GM18867 (cell line): Measurements from ENCODE around the gene ASB1.

Experiments used
- ATAC-seq: cut with Tn5 transposase; IDR thresholded peaks from one replicate; pipeline ENCODE4 v1.9.1; 2021; ENCODE audit warnings: mild to moderate bottlenecking, moderate library complexity; ENCODE audit not compliant: unreplicated experiment

ASB1 gene

DNA sequence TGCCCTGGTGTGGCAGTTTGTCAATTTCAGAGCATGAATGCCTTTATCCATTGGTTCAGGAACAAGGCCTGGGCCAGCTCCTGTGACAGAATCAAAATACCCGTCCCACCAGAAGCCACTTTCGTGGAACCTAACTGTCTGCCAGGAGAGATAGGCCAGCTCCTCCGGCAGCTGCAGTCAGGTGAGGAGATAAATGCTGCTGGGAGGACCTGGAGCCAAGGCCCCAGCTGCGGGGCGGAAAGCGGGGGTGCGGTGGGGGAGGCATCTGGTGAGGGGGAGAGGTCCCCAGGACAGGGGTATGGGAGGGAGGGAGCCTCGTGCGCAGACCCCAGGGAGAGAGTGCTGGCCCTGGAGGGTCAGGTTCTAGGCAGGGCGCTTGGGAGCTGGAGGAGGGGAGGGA, 4.4 kb upstream of the ASB1 start:
- no peak for ATAC-seq

DNA sequence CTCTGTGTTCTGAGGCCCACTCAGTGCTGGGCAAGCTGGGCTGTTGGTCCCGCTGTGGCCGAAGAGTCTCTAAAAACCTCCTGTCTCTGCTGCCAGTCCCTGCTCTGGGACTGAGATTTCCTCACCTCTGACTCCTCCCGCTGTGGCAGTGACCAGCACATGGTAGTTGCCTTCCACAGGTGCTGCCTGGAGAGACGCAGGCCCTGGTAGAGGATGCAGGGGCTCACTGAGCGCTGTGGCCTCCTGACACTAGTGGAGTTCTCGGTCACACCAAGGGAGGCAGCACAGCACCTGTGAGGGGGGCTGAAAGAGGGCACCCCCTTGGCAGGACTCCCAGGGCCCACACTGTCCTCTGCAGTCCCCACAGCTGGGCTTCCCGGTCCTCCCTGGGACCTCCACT, 3.8 kb upstream of the ASB1 start:
- ATAC-seq, result no peak

DNA sequence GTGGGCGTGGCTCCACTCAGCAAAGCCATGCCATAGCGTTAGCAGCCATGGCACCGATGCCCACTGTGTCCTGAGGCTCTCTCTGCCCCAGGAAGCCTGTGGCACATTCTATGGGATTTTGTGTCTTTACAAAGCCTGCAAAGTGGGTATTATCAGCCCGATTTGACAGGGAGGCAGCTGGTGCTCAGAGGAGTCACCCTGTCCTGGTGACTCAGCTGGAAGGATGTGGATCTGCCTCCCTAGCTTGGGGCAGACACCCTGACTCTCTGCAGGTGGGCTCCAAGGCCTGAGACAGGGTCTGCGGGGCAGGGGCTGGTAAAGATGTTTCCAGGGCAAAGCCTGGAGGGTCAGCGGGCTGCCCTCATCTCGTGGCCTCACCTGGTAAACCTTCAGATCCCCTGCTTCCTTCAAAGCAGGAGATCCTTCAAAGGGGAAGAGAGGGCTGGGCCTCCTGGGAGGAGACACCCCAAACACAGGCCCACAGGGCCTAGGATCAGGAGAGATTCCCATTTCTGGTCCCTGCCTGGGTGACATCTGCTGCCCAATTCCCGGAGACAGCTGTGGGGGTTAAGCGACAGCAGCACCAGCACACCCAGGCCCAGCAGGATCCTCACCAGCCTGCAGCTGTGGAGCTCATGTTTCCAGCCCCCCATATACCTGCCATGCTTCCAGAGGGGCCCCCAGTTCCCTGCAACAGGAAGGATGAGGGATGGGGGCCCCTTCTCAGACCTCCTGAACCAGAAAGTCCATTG, 3.0 kb upstream of the ASB1 start:
- no peak for ATAC-seq

DNA sequence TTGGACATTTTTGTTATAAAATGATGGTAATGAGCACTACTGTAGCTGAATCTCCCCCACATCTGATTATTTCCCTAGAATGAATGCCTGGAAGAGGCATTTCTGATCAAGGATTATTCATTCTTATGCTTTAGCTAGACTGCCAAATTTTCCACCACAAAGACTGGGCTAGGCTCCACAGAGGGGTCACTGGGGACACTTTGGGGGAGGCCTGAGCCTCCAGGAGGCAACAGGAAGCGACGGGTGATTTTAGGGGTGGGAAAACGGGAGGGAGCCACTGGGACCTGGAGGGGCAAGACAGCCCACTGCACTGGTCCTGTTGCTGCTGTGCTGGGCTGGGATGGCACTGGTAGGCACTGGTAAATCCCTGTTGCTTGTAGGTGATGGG, 2.4 kb upstream of the ASB1 start:
- no peak for ATAC-seq

DNA sequence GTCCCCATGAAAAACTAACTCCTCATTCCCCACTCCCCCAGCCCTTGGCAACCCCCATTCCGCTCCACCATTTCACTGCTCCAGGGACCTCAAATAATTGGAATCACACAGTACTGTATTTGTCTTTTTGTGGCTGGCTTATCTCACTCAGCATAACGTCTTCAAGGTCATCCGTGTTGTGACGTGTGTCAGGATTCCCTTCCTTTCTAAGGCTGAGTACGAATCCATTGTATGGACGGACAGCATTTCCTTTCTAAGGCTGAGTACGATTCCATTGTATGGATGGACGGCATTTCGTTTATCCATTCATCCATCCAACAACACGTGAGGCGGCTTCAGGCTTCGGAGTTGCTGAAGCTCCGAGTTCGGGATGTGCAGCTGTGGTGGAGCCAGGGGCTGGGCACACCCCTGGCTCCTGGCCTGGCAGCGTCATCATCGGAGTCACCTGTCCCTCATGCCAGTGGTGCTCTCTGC, 1.2 kb upstream of the ASB1 start:
- no peak for ATAC-seq

DNA sequence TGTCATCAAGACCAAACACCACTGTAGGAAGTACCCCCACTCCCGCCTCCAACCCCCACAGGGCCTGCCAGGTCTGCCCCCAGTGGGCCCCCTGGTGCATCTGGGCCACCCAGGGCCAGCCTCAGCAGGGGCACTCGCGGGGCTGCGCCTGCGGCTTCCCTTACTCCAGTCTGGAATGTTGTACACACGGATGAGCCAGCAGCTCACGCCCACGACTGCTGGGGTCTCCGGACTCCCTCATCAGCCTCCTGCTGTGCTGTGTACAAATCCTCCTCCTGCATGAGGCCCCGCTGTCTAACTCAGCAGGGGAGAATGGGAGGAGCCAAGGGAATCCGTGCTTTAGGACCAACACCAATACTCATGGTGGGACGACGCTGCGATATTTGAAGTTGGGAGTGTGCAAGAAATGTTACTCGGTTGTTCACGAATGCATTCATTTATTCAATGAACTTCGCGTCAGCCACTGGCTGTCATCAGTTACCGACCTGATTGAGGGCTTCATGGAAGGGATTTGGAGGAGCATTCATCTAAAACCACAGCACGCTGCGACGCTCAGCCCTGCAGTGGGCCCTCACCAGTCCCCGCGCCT, 654 bp upstream of the ASB1 start:
- ATAC-seq, result peak; percentile 11

DNA sequence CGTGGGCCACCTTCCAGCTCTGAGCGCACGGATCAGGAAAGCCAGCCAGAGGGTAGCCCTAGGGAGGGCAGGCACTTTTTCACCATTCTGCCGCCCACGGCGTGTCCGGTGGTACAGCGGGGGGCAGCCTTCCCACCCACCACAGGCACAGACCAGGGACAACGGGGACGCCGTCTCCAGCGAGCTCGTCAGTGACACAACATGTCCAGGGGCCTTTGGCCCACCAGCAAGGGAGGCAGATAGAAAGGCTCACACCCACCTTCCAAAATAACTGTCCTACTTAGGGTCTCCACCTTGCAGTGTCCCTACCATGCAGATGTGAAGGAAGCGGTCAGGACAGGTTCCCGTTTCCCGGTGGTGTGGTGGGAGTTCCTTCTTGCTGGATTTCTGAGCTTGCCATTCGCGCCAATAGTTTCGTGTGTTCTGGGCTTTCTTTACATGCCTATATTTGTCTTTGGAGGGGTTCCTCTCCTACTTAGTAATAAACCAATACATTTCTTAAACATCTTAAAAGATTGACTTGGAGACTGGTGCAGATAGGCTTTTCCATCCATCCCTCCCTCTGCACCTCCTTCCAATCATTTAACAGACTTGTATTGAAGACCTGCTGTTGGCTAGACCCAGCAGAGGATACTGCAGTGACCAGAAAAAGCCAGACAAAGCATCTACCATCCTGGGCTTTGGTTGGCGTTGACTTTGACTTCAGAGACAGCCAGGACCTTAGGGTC, 872 bp downstream of the ASB1 start:
- ATAC-seq, result no peak

DNA sequence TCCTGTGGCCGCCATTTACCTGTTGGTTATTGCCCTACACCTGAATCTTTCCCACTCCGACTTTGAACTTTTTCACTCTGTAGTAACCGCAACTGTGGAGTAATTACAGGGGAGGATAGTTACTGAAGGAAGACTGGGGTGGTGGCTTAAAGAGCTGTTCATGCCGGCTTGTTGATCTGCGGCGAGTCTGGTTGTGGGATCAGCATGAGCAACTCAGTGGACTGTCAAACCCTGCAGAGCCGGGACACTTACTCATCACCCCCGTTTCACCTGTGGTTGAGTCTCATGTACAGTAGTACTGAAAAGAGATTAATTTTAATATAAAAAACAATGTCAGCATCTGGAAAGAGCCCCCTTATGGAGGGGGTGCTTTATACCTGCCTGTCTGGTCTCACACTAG, 2.1 kb downstream of the ASB1 start:
- ATAC-seq, result no peak

DNA sequence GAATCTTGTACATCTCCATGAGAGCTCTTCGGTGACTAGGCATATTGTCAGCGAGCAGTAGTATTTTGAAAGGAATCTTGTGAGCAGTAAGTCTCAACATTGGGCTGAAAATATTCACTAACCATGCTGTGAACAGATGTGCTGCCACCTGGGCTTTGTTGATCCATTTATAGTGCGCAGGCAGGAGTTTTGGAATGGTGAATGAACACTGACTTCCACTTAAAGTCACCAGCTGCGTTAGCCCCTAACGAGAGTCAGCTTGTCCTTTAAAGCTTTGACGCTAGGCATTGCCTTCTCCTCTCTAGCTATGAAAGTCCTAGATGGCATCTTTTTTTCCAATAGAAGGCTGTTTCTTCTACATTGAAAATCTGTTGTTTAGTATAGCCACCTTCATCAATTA, 4.1 kb downstream of the ASB1 start:
- no peak for ATAC-seq

DNA sequence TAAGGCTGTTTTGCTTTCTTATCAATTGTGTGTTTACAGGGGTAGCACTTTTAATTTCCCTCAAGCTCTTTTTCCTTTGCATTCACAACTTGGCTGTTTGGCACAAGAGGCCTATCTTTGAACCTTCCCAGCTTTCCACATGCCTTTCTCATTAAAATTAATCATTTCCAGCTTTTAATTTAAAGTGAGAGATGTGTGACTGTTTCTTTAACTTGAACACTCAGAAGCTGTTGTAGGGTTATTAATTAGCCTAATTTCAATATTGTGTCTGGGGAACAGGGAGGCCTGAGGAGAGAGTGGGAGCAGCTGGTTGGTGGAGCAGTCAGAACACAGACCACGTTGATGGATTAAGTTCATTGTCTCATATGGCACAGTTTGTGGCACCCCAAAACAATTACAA, 4.7 kb downstream of the ASB1 start:
- ATAC-seq, result no peak

DNA sequence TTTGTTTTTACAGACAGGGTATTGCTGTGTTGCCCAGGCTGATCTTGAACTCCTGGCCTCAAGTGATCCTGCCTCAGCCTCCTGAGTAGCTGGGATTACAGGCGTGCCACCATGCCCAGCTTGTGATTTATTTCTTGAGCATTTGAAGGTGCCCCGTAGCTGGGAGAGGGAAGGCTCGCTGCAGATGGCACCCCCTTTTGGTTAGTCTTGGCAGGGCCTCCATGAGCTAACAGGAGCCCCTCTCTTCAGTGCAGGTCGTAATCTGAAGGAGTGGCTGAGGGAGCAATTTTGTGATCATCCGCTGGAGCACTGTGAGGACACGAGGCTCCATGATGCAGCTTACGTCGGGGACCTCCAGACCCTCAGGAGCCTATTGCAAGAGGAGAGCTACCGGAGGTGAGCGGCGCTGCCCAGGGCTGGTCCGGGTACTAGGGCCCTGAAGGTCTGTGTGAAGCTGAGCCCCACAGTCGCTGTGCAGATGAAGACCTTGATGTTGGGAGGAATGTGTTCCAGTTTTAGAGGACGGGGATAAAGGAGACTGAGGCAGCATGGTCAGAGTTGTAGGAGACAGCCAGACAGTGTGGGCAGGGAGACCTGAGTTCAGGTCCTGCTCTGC, 6.7 kb downstream of the ASB1 start:
- no peak for ATAC-seq

DNA sequence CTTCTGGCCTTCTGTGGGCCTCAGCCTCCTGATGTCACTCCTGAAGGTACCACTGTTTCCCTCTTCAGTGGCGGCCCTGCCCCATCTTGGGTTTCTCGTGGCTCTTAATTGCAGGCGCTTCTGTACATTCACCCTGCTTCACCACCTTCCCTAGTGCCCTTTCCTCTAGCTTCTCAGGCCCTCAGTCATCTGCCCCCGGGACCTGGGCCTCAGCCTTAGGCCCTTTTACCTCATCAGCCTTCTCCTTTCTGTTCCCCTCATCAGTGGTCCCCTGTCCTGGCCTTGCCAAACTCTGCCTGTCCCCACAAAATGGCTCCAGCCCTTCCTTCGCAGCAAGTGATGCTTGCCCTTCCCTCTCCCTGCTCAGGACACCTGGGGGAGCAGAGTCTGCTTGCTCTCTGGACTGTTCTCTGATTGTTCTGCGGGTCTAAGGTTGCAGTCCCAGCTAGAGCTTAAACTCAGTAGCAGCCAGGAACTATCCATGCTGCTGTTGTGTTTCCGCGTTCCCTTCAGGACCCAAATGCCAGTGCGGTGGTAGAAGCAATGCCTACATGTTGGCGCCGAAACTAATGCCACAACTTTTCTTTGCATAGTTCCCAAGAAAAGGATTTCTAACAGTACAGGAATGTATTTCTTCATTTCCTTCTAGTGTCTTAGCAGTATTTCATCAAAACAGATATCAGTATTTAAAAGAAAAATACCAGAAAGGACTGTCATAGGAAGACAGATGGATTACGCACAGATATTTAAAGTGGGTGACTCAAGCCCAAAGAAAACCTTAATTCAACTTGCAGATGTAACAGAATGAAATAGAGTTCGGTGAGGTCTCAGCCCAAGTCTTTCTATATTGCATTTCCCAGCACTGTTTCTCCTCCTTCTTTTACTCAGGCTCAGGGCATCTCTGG, 7.5 kb downstream of the ASB1 start:
- ATAC-seq, result no peak

DNA sequence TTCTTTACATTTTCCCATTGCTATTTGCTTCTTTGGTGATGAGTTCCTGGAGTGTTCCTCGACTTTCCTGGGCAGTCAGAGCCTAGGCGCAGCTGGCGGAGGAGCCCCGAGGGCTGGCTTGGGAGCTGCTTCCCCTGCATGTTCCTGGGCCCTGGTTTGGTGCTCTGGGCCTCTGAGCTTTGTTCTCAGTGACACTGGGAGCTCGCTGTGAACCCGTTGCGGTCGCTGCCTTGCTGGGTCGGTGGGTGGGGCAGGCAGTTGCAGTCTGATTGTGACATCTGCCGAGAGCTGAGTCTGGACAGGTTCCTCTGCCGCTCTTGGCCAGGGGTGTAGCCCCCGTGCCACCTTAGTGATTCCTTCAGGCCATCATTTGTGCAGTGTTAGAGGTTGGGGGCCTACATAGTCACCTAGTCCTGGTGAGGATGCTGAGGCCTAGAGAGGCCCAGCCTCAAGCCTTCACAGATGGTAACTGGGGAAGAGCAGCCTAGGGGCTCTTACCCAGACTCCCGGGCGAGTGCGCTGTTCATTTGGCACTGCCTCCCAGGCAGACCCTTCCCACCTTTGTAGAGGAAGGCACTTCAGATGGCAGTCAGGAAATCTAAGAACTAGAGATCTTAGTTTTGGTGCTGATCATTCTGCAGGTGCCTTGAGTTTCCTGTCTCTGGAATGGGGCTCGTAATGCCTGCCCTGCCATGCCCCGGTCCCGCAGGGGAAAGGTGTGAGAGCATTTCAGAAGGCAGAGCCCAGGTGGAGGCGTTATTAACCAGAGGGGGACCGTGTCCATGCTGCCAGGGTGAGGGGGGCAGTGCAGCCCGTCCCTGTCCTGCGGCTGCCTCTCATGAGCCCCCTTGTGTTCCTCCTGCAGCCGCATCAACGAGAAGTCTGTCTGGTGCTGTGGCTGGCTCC, 8.4 kb downstream of the ASB1 start:
- no peak for ATAC-seq

DNA sequence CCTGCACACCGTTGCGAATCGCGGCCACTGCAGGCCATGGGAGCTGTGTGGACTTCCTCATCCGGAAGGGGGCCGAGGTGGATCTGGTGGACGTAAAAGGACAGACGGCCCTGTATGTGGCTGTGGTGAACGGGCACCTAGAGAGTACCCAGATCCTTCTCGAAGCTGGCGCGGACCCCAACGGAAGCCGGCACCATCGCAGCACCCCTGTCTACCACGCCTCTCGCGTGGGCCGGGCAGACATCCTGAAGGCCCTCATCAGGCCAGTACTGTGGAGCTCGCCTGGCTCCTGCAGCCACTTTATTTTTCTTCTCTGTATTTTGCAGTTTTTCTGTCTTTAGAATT, 9.0 kb downstream of the ASB1 start:
- no peak for ATAC-seq

DNA sequence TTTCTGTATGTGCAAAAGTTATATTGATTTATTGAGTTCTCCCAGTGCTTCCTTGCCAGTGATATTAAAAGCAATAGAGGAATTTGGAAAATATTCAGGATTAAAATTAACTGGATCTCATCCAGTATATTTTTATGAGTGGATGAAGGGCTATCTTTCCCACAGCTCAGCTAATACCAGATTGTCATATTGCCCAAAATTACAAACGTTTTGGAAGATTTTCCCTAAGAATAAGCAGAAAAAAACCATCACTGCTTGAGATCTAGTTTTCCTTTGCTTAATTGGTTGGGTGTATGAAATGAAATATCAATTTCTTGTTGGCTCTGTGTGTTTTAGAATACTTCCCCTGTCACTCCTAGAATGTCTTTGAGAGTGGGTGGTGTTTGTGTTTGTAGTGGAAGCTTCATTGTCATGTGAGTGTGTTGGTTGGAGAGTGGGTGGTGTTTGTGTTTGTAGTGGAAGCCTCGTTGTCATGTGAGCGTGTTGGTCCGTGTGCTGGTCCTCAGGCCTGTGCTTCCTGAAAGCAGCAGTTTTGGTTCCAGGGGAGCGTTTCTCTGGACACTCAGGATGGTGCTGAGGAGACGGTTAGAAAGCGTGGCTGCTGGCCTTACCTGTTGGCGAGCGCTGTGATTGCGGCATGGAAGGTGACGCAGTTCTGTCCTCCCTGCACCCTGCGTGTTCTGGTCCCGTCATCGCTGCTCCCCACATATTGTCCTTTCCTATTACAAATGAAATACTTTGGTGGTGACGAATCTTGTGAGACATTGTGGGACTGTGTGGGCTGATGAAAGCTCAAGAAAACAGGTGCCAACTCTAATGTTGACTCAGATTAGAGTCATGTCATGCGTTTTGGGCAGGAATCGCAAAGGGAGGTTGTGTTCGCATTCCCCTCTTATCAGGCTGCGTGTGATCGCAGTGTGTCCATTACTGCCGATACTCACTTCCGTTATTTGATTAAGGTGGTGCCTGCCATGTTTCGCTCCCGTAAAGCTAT, 12.4 kb downstream of the ASB1 start:
- ATAC-seq, result no peak

DNA sequence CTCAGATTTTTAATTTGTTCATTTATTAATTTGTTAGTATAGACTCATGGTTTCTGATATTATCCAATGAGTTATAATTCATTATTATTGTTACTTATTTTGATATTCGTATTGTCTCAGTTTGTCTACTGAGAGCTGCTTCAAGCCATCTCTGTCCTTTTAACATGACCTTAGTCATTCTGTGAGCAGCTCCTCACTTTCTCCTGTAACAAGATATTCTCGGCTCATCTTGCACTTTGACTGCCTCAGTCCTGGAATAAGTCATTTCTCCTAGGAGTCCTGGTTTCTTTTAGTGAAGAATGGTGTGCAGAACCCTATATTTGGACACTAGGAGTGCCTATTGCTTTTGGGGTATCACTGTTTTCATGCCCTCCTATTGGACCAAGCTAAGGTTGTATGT, 13.2 kb downstream of the ASB1 start:
- ATAC-seq, result no peak

DNA sequence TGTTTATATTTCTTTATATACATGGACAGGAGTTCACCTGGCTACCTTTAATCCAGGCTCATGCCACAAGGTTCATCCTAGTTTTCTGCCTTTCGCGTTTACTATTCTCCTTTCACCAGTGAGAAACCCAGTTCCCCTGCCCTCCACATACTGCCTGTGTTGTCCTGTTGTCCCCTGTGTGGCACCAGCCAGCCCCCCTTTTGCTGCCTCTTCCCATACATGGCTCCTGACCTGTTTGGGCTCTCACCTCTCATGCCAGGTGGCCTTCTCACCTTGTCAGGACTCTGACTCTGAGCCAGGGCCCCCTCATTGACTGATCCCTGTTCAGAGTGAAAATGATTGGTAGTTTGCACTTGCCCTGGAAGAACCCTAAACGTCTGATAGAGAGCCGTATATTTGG, 13.6 kb downstream of the ASB1 start:
- ATAC-seq, result no peak

DNA sequence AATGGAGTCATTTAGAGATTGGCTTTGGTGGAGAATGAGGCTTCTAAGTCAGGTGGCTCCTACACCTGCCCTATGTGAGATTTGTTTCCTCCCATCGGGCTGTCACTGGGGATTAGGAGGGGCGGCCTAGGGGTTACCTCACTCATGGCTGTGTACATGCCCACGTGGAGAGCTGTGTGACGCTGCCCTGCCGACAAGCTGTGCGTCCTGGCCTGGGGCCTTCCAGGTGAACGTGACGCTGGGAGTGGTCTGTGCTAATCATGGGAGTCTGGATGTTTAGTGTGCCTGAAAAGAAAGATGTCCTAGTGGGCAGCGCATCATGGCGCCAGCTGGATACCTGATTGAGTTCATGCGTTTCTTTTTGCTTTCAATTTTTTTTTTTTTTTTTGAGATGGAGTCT, 14.0 kb downstream of the ASB1 start:
- ATAC-seq, result no peak
